ENCODE results near the gene MVK.

GRCh38 chr12:109567967-109568366 lies 5.6 kb upstream of the MVK start:
- TF ChIP-seq CTCF (IDR thresholded peaks at IDR 0.05) (no peak), POLR2A (IDR thresholded peaks at IDR 0.05) (no peak), EP300 (IDR thresholded peaks at IDR 0.05) (no peak), POLR2AphosphoS5 (IDR thresholded peaks at IDR 0.05) (no peak)

All from stomach (tissue), 4 donors.